IPS-18a (cell line): Measurements from ENCODE around the gene STIM1.

Source experiments
- H3K27ac ChIP-seq: one replicate; pipeline ENCODE4 v1.5.1; 2013; ENCODE audit warnings: low read length
- H3K27me3 ChIP-seq: one replicate; pipeline ENCODE4 v1.6.1; 2013; ENCODE audit warnings: mild to moderate bottlenecking, low read length; ENCODE audit not compliant: control insufficient read depth, insufficient read depth
- H3K36me3 ChIP-seq: one replicate; pipeline ENCODE4 v1.6.1; 2013; ENCODE audit warnings: low read depth, low read length; ENCODE audit not compliant: control insufficient read depth
- H3K4me1 ChIP-seq: one replicate; pipeline ENCODE4 v1.6.1; 2013; ENCODE audit warnings: low read depth, low read length; ENCODE audit not compliant: control insufficient read depth
- H3K4me3 ChIP-seq: one replicate; pipeline ENCODE4 v1.5.1; 2013; ENCODE audit warnings: low read length
- H3K9ac ChIP-seq: one replicate; pipeline ENCODE4 v1.6.1; 2013; ENCODE audit warnings: mild to moderate bottlenecking, low read length, moderate library complexity
- H3K9me3 ChIP-seq: one replicate; pipeline ENCODE4 v1.6.1; 2013; ENCODE audit warnings: low read depth, low read length; ENCODE audit not compliant: control insufficient read depth

The STIM1 gene

DNA sequence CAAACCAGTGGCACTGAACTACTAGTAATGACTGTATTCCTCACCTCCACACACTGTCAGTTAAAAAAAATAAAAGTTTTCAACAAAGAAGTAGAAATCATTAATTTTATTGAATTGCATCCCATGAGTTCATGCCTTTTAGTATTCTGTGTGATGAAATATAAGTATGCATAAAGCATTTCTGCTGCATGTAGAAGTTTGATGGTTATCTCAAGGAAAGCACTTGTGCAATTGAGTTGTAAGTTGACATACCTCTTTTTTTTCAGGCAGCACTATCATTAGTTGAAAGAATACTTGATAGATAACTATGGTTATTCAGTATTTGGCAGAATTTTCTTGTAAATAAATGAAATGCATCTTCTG, 104.4 kb downstream of the STIM1 start:
- no peaks in the 10 kb centered on the region for H3K4me1 ChIP-seq
- H3K27me3 ChIP-seq, result no peaks in the 10 kb centered on the region
- no peaks in the 10 kb centered on the region for H3K9me3 ChIP-seq
- no peaks in the 10 kb centered on the region for H3K36me3 ChIP-seq
- no peak overlapping the region for H3K9ac ChIP-seq
- H3K4me3 ChIP-seq, result no peak overlapping the region
- H3K27ac ChIP-seq, result no peak overlapping the region

DNA sequence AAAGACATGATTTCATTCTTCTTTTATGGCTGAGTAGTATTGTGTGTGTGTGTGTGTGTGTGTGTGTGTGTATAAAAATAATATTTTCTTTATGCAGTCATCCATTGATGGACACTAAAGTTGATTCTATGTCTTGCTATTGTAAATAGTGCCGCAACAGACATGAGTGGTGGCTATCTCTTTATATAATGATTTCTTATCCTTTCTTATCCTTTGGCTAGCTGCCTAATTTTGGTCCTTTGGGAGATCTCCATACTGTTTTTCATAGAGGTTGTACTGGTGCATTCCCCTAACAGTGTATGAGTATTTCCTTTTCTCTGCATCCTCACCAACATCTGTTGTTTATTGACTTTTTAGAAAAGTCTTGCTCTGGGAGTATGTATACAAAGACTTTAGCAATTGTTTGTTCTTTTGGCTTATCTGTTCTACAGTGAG, 107.0 kb downstream of the STIM1 start:
- no peaks in the 10 kb centered on the region for H3K36me3 ChIP-seq
- H3K4me1 ChIP-seq, result no peaks in the 10 kb centered on the region
- no peak overlapping the region for H3K4me3 ChIP-seq
- no peaks in the 10 kb centered on the region for H3K9me3 ChIP-seq
- H3K27ac ChIP-seq, result no peak overlapping the region
- no peaks in the 10 kb centered on the region for H3K27me3 ChIP-seq
- H3K9ac ChIP-seq, result no peak overlapping the region

- H3K9ac ChIP-seq, result no peak overlapping the region
- H3K4me1 ChIP-seq, result no peaks in the 10 kb centered on the region
- H3K4me3 ChIP-seq, result no peak overlapping the region
- no peak overlapping the region for H3K27ac ChIP-seq
- H3K36me3 ChIP-seq, result no peaks in the 10 kb centered on the region
- H3K27me3 ChIP-seq, result no peaks in the 10 kb centered on the region
- H3K9me3 ChIP-seq, result no peaks in the 10 kb centered on the region
These were observed 108.6 kb downstream of the STIM1 start for GRCh38 chr11:3964056-3964455.

DNA sequence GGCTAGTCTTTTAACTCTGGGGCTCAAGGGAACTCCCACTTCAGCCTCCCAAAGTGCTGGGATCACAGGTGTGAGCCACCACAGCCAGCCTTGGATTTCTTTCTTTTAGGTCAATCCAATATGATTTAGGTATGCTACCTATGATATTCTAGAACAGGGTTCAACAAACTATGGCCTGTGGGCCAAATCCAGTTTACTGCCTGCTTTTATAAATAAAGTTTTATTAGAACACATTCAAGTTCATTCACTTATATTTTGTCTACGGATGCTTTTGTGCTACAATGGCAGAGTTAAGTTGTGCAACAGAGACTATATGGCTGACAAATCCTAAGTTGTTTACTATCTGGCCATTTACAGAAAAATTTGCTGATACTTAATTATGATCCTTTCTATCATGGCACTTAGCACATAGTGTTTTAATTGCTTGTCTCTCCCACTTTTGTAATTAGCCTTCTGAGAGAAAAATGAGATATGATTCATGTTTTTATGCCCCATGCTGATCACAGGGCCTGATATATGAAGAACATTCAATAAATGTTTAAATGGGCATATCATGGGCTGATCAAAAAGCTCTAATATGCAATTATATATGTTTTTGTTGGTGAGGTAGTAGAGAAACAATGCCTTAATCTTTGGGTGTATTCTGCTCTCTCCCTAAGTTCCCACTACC, 109.6 kb downstream of the STIM1 start:
- no peak overlapping the region for H3K9ac ChIP-seq
- no peak overlapping the region for H3K27ac ChIP-seq
- no peaks in the 10 kb centered on the region for H3K4me1 ChIP-seq
- H3K4me3 ChIP-seq, result no peak overlapping the region
- H3K9me3 ChIP-seq, result no peaks in the 10 kb centered on the region
- no peaks in the 10 kb centered on the region for H3K36me3 ChIP-seq
- no peaks in the 10 kb centered on the region for H3K27me3 ChIP-seq

GRCh38 chr11:3967695-3968094, 112.2 kb downstream of the STIM1 start:
- H3K9ac ChIP-seq, result no peak overlapping the region
- no peaks in the 10 kb centered on the region for H3K36me3 ChIP-seq
- no peaks in the 10 kb centered on the region for H3K27me3 ChIP-seq
- no peak overlapping the region for H3K27ac ChIP-seq
- H3K9me3 ChIP-seq, result no peaks in the 10 kb centered on the region
- no peak overlapping the region for H3K4me3 ChIP-seq
- no peaks in the 10 kb centered on the region for H3K4me1 ChIP-seq

DNA sequence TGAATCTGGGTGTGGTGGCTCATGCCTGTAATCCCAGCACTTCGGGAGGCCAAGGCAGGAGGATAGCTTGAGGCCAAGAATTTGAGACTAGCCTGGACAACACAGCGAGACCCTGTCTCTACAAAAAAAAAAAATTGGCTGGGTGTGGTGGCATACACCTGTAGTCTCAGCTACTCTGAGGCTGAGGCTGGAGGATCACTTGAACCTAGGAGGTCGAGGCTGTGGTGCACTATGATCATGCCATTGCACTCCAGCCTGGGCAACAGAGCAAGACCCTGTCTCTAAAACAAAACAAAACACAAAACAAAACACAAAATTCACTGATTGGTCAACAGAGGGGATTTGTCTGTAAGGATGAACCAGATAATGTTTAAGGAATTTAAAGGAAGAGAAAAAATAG, 113.7 kb downstream of the STIM1 start:
- Histone ChIP-seq H3K9ac (no peak overlapping the region), H3K4me3 (no peak overlapping the region), H3K36me3 (no peaks in the 10 kb centered on the region), H3K27me3 (no peaks in the 10 kb centered on the region), H3K9me3 (no peaks in the 10 kb centered on the region), H3K27ac (no peak overlapping the region), H3K4me1 (no peaks in the 10 kb centered on the region)

- Histone ChIP-seq H3K36me3 (no peaks in the 10 kb centered on the region), H3K9me3 (no peaks in the 10 kb centered on the region), H3K27ac (no peak overlapping the region), H3K9ac (no peak overlapping the region), H3K4me1 (no peaks in the 10 kb centered on the region), H3K27me3 (no peaks in the 10 kb centered on the region), H3K4me3 (no peak overlapping the region)
These were observed 114.1 kb downstream of the STIM1 start for GRCh38 chr11:3969613-3970012.

- no peak overlapping the region for H3K4me3 ChIP-seq
- no peak overlapping the region for H3K27ac ChIP-seq
- no peaks in the 10 kb centered on the region for H3K27me3 ChIP-seq
- no peak overlapping the region for H3K9ac ChIP-seq
- no peaks in the 10 kb centered on the region for H3K4me1 ChIP-seq
- H3K9me3 ChIP-seq, result no peaks in the 10 kb centered on the region
- H3K36me3 ChIP-seq, result no peaks in the 10 kb centered on the region
These were observed 114.6 kb downstream of the STIM1 start for GRCh38 chr11:3970108-3970507.

GRCh38 chr11:3971756-3972404, 116.4 kb downstream of the STIM1 start:
- Histone ChIP-seq H3K36me3 (no peaks in the 10 kb centered on the region), H3K4me3 (no peak overlapping the region), H3K4me1 (no peaks in the 10 kb centered on the region), H3K9ac (no peak overlapping the region), H3K27me3 (no peaks in the 10 kb centered on the region), H3K9me3 (no peaks in the 10 kb centered on the region), H3K27ac (no peak overlapping the region)

DNA sequence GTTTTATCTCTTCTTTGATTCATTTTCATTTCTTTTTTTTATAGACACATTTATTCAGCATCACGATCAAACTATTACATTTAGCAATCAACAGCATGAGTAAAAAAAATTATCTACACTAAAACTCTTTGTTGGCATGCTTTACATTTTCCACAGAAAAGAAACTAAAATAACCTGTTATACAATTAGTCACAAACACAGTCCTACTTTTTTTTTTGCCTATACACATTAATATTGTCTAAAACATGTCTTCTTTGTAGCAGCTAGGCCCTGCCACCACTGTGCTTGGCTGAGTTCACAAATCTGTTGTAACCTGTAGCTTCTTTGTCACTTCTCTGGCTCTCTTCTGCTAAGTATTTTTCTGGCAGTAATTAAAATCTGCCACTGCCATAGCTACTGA, 117.0 kb downstream of the STIM1 start:
- no peaks in the 10 kb centered on the region for H3K9me3 ChIP-seq
- no peaks in the 10 kb centered on the region for H3K4me1 ChIP-seq
- no peak overlapping the region for H3K4me3 ChIP-seq

DNA sequence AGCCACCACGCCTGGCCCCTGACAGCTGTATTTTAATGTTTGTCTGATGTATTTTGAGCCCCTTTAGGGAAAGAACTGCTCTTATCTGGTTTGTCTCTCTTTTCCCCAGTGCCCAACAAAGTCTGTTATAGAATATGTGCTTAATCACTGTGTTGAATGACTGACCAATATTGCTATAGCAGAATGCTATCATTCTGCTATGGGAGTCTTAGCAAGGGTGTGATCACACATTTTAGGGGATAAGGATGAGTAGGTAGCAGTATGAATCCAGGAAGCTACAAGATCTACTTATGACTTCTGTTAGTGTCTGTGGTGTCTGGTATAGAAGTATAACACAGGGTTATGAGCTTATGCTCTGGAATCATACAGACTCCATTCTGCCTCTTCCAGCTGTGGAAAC, 121.6 kb downstream of the STIM1 start:
- no peak overlapping the region for H3K27ac ChIP-seq
- H3K27me3 ChIP-seq, result no peaks in the 10 kb centered on the region
- H3K36me3 ChIP-seq, result no peaks in the 10 kb centered on the region
- no peak overlapping the region for H3K9ac ChIP-seq
- H3K9me3 ChIP-seq, result no peaks in the 10 kb centered on the region
- no peak overlapping the region for H3K4me3 ChIP-seq
- no peaks in the 10 kb centered on the region for H3K4me1 ChIP-seq

More for the DNA sequence above, 117.0 kb downstream of the STIM1 start:
- no peak overlapping the region for H3K27ac ChIP-seq
- no peak overlapping the region for H3K9ac ChIP-seq
- no peaks in the 10 kb centered on the region for H3K36me3 ChIP-seq
- no peaks in the 10 kb centered on the region for H3K27me3 ChIP-seq

DNA sequence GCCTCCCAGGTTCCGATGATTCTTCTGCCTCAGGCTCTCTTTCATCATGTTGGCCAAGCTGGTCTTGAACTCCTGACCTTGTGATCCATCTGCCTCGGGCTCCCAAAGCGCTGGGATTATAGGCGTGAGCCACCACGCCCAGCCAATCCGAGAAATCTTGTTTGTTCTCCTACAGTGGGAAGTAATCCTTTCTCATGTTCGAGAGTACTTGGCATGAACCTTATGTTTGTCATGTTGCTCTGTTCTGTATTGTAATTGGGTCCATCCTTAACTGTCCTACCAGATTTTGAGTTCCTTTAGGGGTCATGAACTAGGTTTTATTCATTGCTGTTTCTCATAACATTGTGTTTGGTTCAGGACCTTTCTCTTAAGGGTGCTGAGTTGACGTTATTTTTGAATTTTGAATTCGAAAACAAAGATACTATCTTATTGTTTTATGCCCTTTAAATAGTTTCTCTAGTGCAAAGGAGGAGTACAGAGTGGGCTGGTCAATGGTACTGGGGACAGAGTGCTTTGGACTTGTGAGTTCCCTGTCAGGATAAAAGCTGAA, 125.7 kb downstream of the STIM1 start:
- Histone ChIP-seq H3K9me3 (no peaks in the 10 kb centered on the region), H3K4me3 (no peak overlapping the region), H3K36me3 (no peaks in the 10 kb centered on the region), H3K27me3 (no peaks in the 10 kb centered on the region), H3K4me1 (no peaks in the 10 kb centered on the region), H3K9ac (no peak overlapping the region), H3K27ac (no peak overlapping the region)
